GM10248 (cell line): ENCODE data around the gene PARVA.

ENCODE experiments used
- CTCF ChIA-PET: fragments of 300-600 bp; sonication (Branson Sonifier 250); formaldehyde crosslinking; extraction: SDS; loops from one replicate; lab custom pipeline; 2021; ENCODE audit warnings: antibody characterized with exemption; lab: Yijun Ruan, JAX
- POLR2A ChIA-PET: fragments of 350-650 bp; sonication (Branson Sonifier 250); formaldehyde crosslinking; extraction: SDS; loops from one replicate; lab custom pipeline; 2020; ENCODE audit warnings: antibody characterized with exemption; lab: Yijun Ruan, JAX
- DNase-seq: peaks from one replicate; pipeline ENCODE4 v3.0.0; 2012; ENCODE audit errors: extremely low spot score
- CTCF ChIP-seq: IDR thresholded peaks from 2 replicates; pipeline ENCODE4 v1.5.1; 2012; ENCODE audit warnings: mild to moderate bottlenecking, low read depth; ENCODE audit errors: extremely low read depth, missing control alignments, control extremely low read depth

PARVA gene

GRCh38 chr11:12415342-12415966 lies 38.1 kb downstream of the PARVA start:
- ChIA-PET POLR2A (no interaction called here), CTCF (no interaction called here)
- no peak for DNase-seq
- no peak for TF ChIP-seq CTCF

- TF ChIP-seq CTCF = no peak
- CTCF ChIA-PET = no interaction called here
- DNase-seq = no peak
- POLR2A ChIA-PET = no interaction called here
Observed at GRCh38 chr11:12416552-12416951, 39.2 kb downstream of the PARVA start.

- no peak for DNase-seq
- no peak for TF ChIP-seq CTCF
- POLR2A ChIA-PET = no interaction called here
- CTCF ChIA-PET = no interaction called here
Observed at GRCh38 chr11:12417691-12418611, 40.6 kb downstream of the PARVA start.

- CTCF ChIA-PET = interaction anchor here (1.2 kb wide), 1 partner anchor 43 kb away, joined by 3 read pairs; the partner anchor contains the start of gene PARVA
- DNase-seq = no peak
- TF ChIP-seq CTCF = no peak
- POLR2A ChIA-PET = no interaction called here
Observed at GRCh38 chr11:12420040-12420439, 42.7 kb downstream of the PARVA start.

- ChIA-PET POLR2A (no interaction called here), CTCF (interaction anchor here (1.2 kb wide), 1 partner anchor 44 kb away, joined by 3 read pairs; the partner anchor contains the start of gene PARVA)
- no peak for DNase-seq
- TF ChIP-seq CTCF = no peak
Observed at GRCh38 chr11:12420706-12421105, 43.3 kb downstream of the PARVA start.

- CTCF ChIA-PET = no interaction called here
- TF ChIP-seq CTCF = no peak
- POLR2A ChIA-PET = no interaction called here
- no peak for DNase-seq
Observed at GRCh38 chr11:12421386-12421785, 44.0 kb downstream of the PARVA start.
